HG03342 (cell line): ENCODE data around the gene UBFD1.
"Not testable (repeated sequence)": the region's sequence is repeated elsewhere in the genome, so short reads cannot be mapped to it uniquely, and the experiment has no call there.

Experiments used
- ATAC-seq: cut with Tn5 transposase; IDR thresholded peaks from one replicate; pipeline ENCODE4 v1.9.1; 2021; ENCODE audit warnings: mild to moderate bottlenecking, moderate library complexity; ENCODE audit not compliant: unreplicated experiment

UBFD1 gene, protein sequence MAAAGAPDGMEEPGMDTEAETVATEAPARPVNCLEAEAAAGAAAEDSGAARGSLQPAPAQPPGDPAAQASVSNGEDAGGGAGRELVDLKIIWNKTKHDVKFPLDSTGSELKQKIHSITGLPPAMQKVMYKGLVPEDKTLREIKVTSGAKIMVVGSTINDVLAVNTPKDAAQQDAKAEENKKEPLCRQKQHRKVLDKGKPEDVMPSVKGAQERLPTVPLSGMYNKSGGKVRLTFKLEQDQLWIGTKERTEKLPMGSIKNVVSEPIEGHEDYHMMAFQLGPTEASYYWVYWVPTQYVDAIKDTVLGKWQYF

DNA sequence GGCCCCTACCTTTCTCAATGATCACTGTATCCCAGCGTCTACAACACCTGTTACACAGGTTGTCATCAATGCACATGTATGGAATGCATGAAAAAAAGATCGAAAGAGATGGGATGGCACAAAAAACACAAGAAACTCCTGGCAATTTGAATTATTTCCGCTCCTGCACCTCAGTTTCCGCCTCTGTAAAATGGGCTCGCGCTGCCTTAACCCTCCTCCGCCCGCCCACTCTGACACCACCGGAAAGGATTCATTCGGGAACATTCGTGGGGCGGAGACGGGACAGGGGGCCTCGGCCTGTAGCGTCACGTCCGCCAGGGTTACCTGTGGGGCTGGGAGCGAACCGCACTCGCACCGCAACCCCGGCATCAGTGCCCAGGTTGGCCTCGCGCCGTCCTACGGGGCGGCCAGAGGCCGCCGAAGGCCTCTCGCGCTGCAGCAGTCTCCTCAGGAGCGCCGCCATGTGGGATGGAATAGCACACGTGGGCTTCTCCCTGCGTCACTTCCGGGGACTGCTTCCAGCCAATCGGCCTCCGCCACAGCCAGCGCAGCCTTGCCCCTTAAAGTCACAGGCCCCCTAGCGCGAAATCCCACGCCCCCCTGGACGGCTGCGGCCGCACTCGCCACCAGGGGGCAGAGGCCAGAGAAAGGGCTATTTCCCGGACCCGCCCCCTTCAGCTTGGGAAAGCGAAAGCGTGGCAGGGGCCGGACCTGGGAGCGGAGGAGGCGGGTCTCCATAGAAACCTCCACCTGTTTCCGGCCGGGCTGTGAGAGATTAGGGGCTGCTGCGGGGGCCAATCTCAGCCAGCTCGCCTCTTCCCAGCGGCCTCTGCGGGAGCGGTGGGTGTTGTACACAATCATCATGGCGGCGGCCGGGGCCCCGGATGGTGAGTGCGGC lies at the start of gene UBFD1, which contains the start of gene EARS2:
Gene UBFD1 (plus strand): TSS at position 847 of the 898 bp plus-strand sequence. CDS start 16 bp downstream, at position 863.
Gene EARS2 (minus strand): TSS at position 470 of the 898 bp plus-strand sequence. CDS start 7 bp downstream, at position 463.
- peak; percentile 85 for ATAC-seq

DNA sequence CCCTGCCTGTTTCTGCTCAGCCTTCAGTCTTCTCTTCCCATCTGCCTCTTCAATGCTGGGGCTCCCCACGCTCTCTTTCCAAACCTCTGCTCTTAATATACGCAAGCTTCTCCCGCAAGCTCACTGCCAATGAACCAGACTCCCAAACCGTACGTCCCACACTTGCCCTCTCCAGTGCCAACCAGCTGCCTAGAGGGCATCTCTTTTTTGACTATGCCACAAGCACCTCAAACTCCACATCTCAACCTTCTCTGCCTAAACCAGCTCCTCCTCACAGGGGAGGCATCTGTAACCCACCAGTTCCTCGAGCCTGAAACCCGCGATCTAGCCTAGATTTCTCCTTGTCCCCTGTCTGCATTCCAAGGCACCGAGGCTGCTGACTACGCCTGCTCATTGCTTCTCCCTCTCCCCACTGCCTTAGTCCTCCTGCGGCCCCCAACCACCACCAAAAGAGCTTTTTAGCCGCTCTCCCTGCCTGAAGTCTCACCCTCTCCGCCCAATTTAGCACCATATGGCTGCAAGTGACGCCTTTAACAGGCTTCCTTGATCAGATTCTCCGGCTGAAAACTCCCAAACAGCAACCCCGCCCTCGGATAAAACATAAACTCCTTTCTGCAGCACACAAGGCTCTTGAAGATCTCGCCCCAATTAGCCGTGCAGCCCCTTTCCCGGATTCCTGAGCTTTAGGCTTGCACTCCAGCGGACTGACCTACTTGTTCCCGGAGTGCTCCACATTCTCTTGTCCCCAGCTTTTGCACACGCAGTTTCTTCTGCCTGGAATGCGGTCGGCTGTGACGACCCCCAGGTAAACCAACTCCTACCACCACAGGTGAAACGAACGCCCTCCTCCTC lies 48.7 kb upstream of the UBFD1 start:
- ATAC-seq = no peak

DNA sequence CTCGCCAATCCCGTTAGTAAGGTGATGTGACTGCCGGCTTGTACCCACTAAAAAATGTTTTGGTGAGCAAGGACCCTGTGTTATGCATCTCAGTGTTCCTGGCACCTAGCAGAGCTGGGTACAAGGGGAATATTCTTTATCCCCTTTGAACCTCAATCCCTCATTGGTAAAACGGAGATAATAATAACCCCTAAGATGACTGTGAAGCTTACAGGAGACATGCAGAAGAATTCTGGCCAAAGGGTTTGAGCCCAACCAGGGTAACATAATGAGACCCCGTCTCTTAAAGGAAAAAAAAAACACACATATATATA lies 48.1 kb upstream of the UBFD1 start:
- no peak for ATAC-seq

DNA sequence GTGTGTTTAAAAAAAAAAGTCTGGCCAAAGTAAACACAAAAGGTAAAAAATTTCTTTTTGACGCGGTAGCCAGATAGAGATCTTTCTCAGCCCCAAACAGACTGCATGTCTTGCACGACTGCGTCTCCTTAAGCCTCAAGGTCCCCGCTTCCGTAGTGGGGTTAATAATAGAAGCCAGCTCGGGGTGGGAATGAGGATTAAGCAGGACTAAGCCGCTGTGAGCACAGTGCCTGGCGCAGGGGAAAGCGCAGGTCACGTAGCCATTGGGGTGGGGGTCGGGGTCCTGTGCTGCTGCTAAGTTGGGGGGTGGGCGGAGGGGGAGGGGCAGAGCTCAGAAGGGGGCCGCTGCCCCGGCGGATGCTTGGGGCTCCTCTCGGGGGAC lies 47.8 kb upstream of the UBFD1 start:
- ATAC-seq = peak; percentile 5

DNA sequence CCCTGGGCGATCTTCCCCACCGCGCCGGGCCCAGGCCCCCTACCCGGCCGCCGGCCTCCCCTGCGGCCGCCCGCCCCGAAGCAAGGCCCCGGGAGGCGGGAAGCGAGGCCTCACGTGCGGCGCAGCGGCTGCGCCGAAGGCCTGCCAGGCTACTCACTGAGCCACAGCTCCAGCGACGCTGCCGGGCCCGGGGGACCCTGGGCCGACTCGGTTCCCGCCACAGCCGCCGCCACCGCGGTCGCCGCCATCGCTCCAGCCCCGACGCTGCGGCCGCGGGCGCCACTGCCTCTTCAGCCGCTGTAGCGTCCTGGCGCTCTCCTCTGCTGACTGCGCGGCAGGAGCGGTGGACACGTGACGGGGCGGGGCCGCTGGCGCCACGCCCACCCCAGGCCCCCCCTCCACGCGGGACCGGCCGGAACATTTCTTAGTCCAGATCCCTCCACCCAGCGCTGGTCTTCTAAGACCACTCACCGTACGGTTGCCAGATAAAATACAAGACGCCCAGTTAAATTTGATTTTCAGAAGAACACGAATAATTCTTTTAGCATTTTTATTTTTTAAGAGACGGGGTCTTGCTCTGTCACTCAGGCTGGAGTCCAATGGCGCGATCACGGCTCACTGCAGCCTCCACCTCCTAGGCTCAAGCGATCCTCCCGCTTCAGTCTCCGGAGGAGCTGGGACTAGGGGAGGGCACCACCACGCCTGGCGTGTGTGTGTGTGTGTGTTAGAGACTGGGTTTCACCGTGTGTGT lies 47.2 kb upstream of the UBFD1 start, which contains the start of gene GGA2:
Gene GGA2 (minus strand): TSS at position 331 of the 751 bp plus-strand sequence. CDS start 83 bp downstream, at position 248.
- ATAC-seq = peak; percentile 64

DNA sequence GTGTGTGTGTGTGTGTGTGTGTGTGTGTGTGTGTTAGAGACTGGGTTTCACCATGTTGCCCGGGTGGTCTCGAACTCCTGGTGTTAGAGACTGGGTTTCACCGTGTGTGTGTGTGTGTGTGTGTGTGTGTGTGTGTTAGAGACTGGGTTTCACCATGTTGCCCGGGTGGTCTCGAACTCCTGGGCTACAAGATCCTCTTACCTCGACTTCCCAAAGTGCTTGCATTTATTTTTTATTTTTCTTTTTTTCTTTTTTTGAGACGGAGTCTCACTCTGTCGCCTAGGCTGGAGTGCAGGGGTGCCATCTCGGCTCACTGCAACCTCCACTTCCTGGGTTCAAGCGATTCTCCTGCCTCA lies 46.6 kb upstream of the UBFD1 start:
- not testable (repeated sequence) for ATAC-seq

DNA sequence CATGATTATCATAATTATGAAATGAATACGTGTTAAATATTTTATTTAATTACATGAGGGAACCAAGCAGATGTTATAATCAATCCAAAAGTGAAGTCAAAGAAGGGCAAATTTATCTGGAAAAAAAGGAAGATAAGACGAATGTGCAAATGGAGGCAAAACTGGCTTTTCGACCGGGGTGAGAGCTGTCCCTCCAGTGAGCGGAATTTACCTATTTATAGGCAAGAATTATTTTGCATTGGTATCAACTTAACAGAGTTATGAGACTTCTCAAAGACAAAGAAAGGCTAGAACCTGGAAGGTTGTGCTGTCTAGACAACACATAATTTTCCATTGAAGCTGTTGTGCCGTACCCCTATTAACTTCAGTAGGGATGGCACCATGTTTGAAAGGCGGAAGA lies 45.8 kb upstream of the UBFD1 start:
- no peak for ATAC-seq

DNA sequence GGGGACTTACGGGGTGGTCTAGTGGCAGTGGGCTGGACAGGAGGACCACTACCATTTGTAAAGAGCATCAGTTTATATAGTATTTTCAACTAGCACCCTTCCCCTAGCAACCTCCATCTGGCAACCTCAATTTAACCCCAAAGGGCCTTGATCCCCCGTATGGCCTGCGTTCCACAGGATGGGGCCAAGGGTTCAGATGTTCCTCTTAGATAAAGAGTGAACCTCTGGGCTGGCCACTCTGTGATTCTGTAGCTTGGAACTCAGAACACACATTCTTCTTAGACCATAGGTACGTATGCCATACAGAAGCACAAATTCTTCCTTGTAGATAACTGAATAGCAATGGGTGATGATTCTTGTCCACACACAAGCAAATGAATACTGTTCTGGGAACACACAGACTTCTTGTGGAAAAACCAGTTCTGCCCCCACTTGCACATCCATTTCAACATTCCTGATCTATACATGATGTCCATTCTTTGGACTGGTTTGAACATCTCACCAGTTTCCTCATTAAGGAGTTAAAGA lies 45.3 kb upstream of the UBFD1 start:
- ATAC-seq = no peak

DNA sequence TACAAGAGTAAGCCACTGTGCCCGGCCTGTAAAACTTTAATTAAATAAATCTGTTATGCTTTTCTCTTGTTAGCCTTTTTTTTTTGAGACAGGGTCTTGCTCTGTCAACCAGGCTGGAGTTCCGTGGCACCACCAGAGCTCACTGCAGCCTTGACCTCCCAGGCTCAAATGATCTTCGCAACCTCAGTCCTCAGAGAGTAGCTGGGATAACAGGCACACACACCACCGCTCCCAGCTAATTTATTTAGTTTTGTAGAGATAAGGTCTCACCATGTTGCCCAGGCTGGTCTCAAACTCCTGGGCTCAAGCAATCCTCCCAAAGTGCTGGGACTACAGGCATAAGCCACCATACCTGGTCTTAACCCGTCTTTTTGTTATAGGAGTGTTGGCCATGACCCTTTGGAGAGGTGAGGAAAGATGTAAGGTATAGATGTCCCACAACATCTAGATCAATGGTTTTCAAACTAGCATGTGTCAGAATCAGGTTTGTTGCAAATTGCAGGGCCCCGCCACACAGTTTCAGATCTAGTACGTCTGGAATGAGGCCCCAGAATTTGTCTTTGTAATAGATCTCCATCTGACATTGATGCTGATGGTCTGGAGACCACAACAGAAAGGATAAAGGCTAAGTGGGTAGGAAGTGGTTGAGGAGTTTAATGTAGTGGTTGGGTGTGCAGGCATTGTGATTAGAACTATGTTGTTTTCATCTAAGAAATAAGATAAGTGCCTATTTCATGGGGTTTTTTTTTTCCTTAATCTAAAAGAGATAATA lies 43.0 kb upstream of the UBFD1 start:
- no peak for ATAC-seq

DNA sequence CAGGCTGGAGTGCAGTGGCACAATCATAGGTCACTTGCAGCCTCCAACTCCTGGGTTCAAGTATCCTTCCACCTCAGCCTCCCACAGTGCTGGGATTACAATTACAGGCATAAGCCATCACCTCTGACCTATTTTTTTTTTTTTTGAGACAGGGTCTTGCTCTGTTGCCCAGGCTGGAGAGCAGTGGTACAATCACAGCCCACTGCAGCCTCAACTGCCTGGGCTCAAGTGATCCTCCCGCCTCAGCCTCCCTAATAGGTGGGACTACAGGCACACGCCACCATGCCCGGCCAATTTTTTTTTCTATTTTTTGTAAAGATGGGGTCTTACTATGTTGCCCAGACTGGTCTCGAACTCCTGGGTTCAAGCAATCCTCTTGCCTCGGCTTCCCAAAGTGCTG lies 41.6 kb upstream of the UBFD1 start:
- no peak for ATAC-seq

DNA sequence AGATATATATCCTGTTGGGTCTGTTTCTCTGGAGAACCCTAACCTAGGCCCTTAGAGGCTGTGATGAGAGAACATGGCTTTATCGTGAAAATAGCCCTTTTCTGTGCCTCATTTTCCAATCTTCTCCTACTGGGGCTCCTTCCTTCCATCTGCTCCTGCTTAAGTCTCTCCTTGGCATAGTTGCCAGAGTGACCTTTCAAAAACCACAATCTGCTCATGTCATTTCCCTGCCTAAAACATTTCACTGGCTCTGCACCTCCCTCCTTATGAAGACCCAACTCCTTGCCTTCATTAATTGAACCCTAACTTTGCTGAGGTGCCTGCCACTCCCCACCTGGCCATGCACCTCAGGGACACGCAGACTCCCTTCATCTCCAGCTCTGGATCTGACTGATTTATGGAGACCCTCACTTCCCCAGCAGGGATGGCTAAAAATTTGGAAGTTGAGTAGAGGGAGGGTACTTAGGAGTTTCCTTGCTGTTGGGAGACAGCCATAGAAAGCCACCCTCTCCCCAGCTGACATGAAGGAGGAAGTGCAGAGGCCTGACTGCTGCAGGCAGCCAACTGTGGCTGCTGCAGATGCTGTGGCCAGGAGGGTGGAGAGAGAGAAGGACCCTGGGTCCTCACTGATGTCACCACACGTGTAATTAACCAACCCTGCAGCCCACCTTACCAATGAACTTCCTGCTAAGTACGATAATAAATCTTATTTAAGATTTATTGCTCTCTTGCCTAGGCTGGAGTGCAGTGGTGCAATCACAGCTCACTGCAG lies 41.0 kb upstream of the UBFD1 start:
- ATAC-seq = no peak

DNA sequence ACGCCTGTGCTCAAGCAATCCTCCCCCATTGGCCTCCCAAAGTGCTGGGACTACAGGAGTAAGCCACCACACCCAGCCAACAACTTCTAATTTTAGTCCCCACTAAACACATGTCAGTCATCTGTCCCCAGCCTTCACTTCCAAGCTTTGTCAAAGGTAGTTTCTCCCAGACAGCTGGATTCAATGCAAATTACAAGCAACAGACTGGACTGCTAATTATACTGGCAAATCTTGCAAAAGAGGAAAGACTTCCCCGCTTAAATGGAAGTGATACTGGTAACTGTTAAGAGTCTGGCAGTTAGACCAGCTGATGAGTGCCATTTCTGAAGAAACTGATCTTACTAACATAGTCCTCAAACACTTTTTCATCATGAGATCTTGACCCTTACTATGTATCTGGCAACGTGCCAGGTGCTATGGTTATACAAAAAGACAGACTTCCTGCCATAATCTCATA lies 39.1 kb upstream of the UBFD1 start:
- peak; percentile 52 for ATAC-seq

DNA sequence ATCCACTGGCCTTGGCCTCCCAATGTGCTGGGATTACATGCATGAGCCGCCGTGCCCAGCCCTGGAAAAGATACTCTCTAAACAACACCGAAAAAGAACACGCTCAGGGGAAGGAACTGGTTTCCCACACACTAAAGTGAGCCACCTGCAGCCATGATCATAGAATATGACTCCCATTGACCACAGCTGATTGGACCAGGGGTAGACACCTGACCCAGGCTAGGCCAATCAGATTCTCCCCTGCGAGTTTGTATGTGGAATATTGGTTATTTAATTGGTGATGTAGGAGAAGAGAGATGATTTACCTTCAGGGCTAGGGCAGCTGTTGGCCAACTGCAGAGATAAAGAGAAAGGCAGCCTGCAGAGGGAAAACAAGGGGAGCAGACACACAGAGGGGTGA lies 38.2 kb upstream of the UBFD1 start:
- no peak for ATAC-seq

DNA sequence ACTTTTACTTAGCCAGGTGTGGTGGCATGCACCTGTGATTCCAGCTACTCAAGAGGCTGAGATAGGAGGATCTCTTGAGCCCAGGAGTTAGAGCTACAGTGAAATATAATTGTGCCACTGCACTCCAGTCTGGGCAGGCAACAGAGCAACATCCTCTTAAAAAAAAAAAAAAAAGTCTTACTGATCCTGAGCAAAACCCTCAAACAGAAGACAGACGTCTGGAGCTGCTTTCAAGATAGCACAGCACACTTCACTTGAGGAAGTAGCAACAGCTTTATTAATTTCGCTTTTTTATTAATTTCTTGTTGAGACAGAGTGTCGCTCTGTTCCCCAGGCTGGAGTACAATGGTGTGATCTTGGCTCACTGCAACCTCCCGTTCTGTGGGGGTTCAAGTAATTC lies 37.0 kb upstream of the UBFD1 start:
- ATAC-seq = no peak

DNA sequence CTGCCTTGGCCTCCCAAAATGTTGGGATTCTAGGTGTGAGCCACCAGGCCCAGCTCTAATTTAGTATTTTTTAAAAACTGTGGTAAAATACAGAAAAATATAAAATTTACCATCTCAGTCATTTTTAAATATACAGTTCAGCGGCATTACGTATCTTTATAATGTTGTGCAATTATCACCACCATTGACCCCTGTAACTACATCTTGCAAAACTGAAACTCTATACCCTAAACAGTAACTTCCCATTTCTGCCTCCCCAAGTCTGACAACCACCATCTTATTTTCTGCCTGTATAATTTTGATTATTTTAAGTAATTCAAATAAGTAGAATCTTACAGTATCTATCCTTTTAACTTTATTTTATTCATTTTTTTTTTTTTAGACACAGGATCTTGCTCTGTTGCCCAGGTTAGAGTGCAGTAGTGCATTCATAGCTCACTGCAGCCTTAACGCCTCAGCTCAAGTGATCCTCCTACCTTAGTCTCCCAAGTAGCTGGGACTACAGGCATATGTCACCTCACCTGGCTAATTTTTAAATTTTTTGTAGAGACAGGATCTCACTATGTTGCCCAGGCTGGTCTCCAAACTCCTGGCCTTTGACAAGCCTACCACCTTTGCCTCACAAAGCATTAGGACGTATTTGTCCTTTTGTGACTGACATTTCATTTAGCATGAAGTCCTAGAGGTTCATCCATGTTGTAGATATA lies 36.3 kb upstream of the UBFD1 start:
- no peak for ATAC-seq

DNA sequence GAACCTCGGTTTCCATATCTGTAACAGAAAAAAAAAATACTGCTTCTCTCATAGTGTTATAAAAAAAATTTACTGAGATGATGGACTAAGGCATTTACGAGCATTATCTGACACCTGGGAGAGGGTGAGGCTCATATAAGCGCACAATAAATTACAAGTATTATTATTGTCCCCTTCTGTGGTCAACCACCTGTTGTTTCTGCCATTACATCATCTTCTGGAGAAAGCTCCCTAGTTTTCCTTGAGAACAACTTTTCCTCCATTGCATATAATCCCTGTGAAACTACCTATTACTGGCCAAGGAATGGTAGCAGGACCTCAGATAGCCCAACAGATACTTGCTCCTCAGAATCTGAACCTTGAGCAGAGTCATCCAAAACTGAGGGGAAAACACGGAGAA lies 35.6 kb upstream of the UBFD1 start:
- ATAC-seq = no peak

DNA sequence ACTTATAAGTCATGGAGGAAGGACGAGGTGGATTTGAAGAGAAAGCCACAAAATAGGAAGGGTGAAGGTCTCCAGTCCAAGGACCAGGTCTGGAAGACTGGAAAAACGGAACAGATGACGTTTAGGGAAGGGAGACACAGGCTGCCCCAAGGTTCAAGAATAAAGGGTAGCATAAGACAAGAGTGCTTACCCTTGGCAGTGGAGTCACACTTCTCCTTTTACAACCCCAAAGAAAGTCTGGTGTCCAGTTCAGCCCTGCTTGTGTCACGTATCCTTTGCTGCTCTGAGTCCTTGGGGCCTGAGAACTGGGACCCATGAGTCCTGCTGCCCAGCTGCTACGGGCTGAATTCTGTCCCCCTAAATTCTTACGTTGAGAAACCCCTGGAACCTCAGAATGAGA lies 34.2 kb upstream of the UBFD1 start:
- no peak for ATAC-seq

DNA sequence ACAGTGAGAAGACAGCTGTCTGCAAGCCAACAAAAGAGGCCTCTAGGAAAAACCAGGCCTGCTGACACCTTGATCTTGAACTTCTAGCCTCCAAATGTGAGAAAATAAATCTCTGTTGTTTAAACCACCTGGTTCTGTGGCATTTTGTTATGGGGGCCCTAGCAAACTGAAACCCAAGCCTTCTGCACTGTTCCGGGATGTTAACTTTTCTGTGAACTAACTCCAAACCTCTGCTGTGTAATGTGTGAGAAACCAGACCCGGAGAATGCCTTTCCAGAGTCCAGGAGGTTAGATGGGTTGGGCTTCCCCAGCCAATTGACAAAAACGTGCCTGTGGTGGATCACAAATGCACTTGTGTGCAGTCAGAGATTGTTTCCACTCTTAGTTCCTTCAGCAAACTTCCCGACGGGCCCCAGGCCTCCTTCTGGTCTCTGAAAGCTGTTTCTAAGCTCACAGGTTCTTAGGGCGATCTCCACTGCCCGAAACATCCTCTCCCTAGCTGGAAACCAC lies 33.6 kb upstream of the UBFD1 start:
- ATAC-seq = no peak
